HepG2 (cell line): Measurements from ENCODE around the gene WDR73. TPM values are rescaled to one million over a fixed set of nuclear protein-coding genes. Genes with fewer than 3 reads are reported as not detected.

Source experiments
- AGO1 ChIP-seq: fragments of 200-400 bp; formaldehyde crosslinking; IDR thresholded peaks from 2 replicates; pipeline ENCODE4 v1.6.1; 2017; ENCODE audit warnings: mild to moderate bottlenecking, low read depth, low read length, moderate library complexity; ENCODE audit not compliant: poor library complexity, severe bottlenecking
- HINFP ChIP-seq: sonication (generic); formaldehyde crosslinking; IDR thresholded peaks from 2 replicates; pipeline ENCODE4 v1.4.0; 2020; ENCODE audit warnings: low read depth, mild to moderate bottlenecking, missing genetic modification reagents
- MED8 ChIP-seq: sonication (generic); formaldehyde crosslinking; IDR thresholded peaks from 2 replicates; pipeline ENCODE4 v1.8.1; 2023; ENCODE audit warnings: mild to moderate bottlenecking, missing genetic modification reagents; ENCODE audit not compliant: insufficient replicate concordance
- NFKB2 ChIP-seq: sonication (generic); formaldehyde crosslinking; IDR thresholded peaks from 2 replicates; pipeline ENCODE4 v1.4.0; 2020; ENCODE audit warnings: missing genetic modification reagents, borderline replicate concordance
- RBM39 ChIP-seq: fragments of 200-400 bp; formaldehyde crosslinking; IDR thresholded peaks from one replicate; pipeline ENCODE4 v1.6.1; 2018; ENCODE audit warnings: antibody characterized with exemption, mild to moderate bottlenecking, low read depth, low read length; ENCODE audit not compliant: poor library complexity, severe bottlenecking
- RERE ChIP-seq: IDR thresholded peaks from 2 replicates; pipeline ENCODE4 v1.6.1; 2016; ENCODE audit warnings: low read depth, missing genetic modification reagents, missing compliant biosample characterization
- YEATS2 ChIP-seq: sonication (generic); formaldehyde crosslinking; IDR thresholded peaks from 2 replicates; pipeline ENCODE4 v1.4.0; 2020; ENCODE audit warnings: missing genetic modification reagents, borderline replicate concordance
- ZFP91 ChIP-seq: sonication (generic); formaldehyde crosslinking; IDR thresholded peaks from 2 replicates; pipeline ENCODE4 v1.9.0; 2022; ENCODE audit warnings: missing genetic modification reagents, mild to moderate bottlenecking, borderline replicate concordance
- ZMAT5 ChIP-seq: sonication (generic); formaldehyde crosslinking; IDR thresholded peaks from 2 replicates; pipeline ENCODE4 v1.5.0; 2020; ENCODE audit warnings: mild to moderate bottlenecking, low read depth, missing genetic modification reagents, borderline replicate concordance
- ZNF329 ChIP-seq: sonication (generic); formaldehyde crosslinking; IDR thresholded peaks from 2 replicates; pipeline ENCODE4 v1.9.0; 2021; ENCODE audit warnings: low read depth, mild to moderate bottlenecking, missing genetic modification reagents
- ZNF350 ChIP-seq: sonication (generic); formaldehyde crosslinking; IDR thresholded peaks from 2 replicates; pipeline ENCODE4 v1.4.0; 2020; ENCODE audit warnings: mild to moderate bottlenecking, low read depth, missing genetic modification reagents, borderline replicate concordance
- ZNF496 ChIP-seq: sonication (generic); formaldehyde crosslinking; IDR thresholded peaks from 2 replicates; pipeline ENCODE4 v1.8.1; 2023; ENCODE audit warnings: mild to moderate bottlenecking, moderate library complexity, missing genetic modification reagents; ENCODE audit not compliant: insufficient replicate concordance
- ZNF609 ChIP-seq: sonication (generic); formaldehyde crosslinking; IDR thresholded peaks from 2 replicates; pipeline ENCODE4 v1.4.0; 2020; ENCODE audit warnings: mild to moderate bottlenecking, missing genetic modification reagents, borderline replicate concordance
- polyA plus RNA-seq, 8 experiments: library from polyadenylated mRNA; depleted of rRNA in 3 of 8; stranded (reverse) in 7 of 8; unstranded in 1 of 8; fragments of >200 nt; fragmentation: Illumina TruSeq in 4 of 8; extraction: Trizol in 4 of 8; gene quantifications; 2 replicates each; pipeline versions ENCODE4 v1.2.1 to v1.2.3, GENCODE V29; 2011 to 2016; ENCODE audit warnings: low read depth in 4 of 8, missing spikeins in 1 of 8, mixed read lengths in 1 of 8; ENCODE audit not compliant: insufficient read depth in 1 of 8
- total RNA-seq, 5 experiments: library from RNA; depleted of rRNA; stranded (reverse); fragments of >200 nt; fragmentation: Illumina TruSeq; extraction: Trizol; gene quantifications; 2 replicates each; pipeline ENCODE4 v1.2.3, GENCODE V29; 2016; ENCODE audit warnings: low read depth in 1 of 5

Gene WDR73
- total and polyA plus RNA-seq, 2 of the 13 experiments (the other 11 are each of a cell fraction or from before 2014, with no cell fraction given), result 20.0 to 35.5 TPM

- TF ChIP-seq ZNF609 (no peak), ZNF350 (no peak), AGO1 (no peak), ZNF329 (CRISPR knock-in tag) (no peak), MED8 (CRISPR knock-in tag) (no peak), YEATS2 (CRISPR knock-in tag) (no peak), RBM39 (no peak), RERE (CRISPR knock-in tag) (no peak), NFKB2 (CRISPR knock-in tag) (no peak), HINFP (CRISPR knock-in tag) (no peak), ZFP91 (peak; percentile 25), ZMAT5 (CRISPR knock-in tag) (no peak), ZNF496 (CRISPR knock-in tag) (no peak)
Measured at GRCh38 chr15:84594617-84595290, 59.3 kb downstream of the WDR73 start (continued).
